Heart left ventricle (tissue), 13 donors: ENCODE results near the gene ZFPM1.

Source experiments
- POLR2A ChIP-seq, 2 donors: fragments of 450-650 bp; IDR thresholded peaks; one replicate each; pipeline ENCODE4 v1.6.1; 2017; ENCODE audit warnings: antibody characterized with exemption in 2 of 2, mild to moderate bottlenecking in 2 of 2, moderate library complexity in 2 of 2
- TF ChIP-seq, protein P1 (sequence below), 12 donors: fragments of 200-600 bp; sonication (generic) in 4 of 12; IDR thresholded peaks; one replicate each; pipeline versions ENCODE4 v1.5.0 to v1.8.0; 2018 to 2022; ENCODE audit warnings: antibody characterized with exemption in 12 of 12, mild to moderate bottlenecking in 5 of 12
- donor health status: ischemic (EF 13 %, LVEDD 7.1; RV severe dilation, severe dysfunction).
- donor health status: DM: no; HTN: yes; CAD: no.
- donor health status: DM: no; HTN: no; CAD: no.
- donor health status: ischemic (EF 25% LVEDD 6.9; RV normal size, moderate dysfunction).
- donor health status: ischemic (EF 25% LVEDD 5.7; RV mildly dilated, moderate dysfunction).
- donor health status: ischemic (EF 35%, LVEDD 5.7; RV mildly dilated, moderate dysfunction).
- donor health status: nonischemic (EF 11% LVEDD 7.7; RV severe dilation, severe dysfunction).
- donor health status: DM: yes; HTN: yes; CAD: no.
- donor health status: PGD.
- donor health status: ischemic (EF 29% LVEDD 5.4; RV normal size, mild dysfunction).
- donor health status: nonischemic (EF 23%, LVEDD 6.1; RV moderate dilation, normal function).

DNA sequence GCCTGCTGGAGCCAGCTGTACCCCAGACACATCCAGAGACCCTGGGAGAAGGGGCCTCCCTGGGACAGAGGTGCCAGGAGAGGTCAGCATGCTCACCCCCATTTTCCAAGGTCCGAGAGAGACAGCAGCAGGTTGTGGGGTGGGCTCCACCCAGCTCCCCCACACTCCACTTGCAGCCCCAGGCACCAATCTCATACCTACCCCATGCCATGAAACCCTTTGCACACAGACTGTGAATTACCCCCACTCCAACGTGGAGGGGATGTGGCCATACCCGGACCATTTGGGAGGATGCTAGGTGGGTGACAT lies 34.0 kb downstream of the ZFPM1 start:
- TF ChIP-seq POLR2A (IDR thresholded peaks at IDR 0.05), result no peak
- TF ChIP-seq, protein P1, sequence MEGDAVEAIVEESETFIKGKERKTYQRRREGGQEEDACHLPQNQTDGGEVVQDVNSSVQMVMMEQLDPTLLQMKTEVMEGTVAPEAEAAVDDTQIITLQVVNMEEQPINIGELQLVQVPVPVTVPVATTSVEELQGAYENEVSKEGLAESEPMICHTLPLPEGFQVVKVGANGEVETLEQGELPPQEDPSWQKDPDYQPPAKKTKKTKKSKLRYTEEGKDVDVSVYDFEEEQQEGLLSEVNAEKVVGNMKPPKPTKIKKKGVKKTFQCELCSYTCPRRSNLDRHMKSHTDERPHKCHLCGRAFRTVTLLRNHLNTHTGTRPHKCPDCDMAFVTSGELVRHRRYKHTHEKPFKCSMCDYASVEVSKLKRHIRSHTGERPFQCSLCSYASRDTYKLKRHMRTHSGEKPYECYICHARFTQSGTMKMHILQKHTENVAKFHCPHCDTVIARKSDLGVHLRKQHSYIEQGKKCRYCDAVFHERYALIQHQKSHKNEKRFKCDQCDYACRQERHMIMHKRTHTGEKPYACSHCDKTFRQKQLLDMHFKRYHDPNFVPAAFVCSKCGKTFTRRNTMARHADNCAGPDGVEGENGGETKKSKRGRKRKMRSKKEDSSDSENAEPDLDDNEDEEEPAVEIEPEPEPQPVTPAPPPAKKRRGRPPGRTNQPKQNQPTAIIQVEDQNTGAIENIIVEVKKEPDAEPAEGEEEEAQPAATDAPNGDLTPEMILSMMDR (IDR thresholded peaks at IDR 0.05), result no peak
